ENCODE data around the gene SHROOM3.

Gene SHROOM3

DNA sequence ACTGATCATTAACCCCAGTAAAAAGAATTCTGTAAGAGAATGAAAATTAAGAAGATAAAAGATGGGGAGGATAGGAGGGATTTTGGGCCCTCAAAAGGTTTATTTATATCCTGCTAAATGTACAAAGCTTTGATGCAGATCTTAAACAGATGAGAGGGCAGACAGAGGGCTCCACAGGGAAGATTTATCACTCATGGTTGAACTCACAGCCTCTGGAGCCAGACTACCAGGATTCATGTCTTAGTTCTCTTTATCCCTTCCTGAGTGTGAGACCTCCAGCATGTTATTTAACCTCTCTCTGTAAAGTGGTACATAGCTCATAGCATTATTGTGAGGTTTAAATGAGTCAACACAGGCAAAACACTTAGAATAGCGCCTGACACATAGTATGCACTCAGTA is 388.5 kb downstream of the SHROOM3 start:
- no peak overlapping the region for H2AFZ ChIP-seq (ENCODE audit: low read depth, low read length, severe bottlenecking)
- H3K36me3 ChIP-seq (ENCODE audit: low read length) = no peaks in the 10 kb centered on the region
- no peak overlapping the region for H3K9ac ChIP-seq (ENCODE audit: low read length)
- H3K4me3 ChIP-seq (ENCODE audit: insufficient read depth, low read length, poor library complexity, severe bottlenecking) = no peak overlapping the region
- no peaks in the 10 kb centered on the region for H3F3A ChIP-seq (ENCODE audit: insufficient read depth)
- no peaks in the 10 kb centered on the region for H3K9me3 ChIP-seq (ENCODE audit: insufficient read depth, low read length)
- no peak overlapping the region for H3K4me2 ChIP-seq (ENCODE audit: low read depth, low read length, poor library complexity, severe bottlenecking)
- no peaks in the 10 kb centered on the region for H3K9me2 ChIP-seq (replicated peaks; ENCODE audit: insufficient read depth, low read length)
- H3K27ac ChIP-seq (ENCODE audit: low read depth, low read length) = no peak overlapping the region
- no peaks in the 10 kb centered on the region for H3K27me3 ChIP-seq (ENCODE audit: low read length)
- TF ChIP-seq, protein P1, sequence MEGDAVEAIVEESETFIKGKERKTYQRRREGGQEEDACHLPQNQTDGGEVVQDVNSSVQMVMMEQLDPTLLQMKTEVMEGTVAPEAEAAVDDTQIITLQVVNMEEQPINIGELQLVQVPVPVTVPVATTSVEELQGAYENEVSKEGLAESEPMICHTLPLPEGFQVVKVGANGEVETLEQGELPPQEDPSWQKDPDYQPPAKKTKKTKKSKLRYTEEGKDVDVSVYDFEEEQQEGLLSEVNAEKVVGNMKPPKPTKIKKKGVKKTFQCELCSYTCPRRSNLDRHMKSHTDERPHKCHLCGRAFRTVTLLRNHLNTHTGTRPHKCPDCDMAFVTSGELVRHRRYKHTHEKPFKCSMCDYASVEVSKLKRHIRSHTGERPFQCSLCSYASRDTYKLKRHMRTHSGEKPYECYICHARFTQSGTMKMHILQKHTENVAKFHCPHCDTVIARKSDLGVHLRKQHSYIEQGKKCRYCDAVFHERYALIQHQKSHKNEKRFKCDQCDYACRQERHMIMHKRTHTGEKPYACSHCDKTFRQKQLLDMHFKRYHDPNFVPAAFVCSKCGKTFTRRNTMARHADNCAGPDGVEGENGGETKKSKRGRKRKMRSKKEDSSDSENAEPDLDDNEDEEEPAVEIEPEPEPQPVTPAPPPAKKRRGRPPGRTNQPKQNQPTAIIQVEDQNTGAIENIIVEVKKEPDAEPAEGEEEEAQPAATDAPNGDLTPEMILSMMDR (IDR thresholded peaks at IDR 0.05; ENCODE audit: insufficient read depth, low read length, poor library complexity, severe bottlenecking) = no peak
- TF ChIP-seq EZH2phosphoT487 (conservative IDR thresholded peaks at IDR 0.05; ENCODE audit: low read length) = no peak
- H3K79me2 ChIP-seq (ENCODE audit: insufficient read depth, low read length) = no peaks in the 10 kb centered on the region
- no peaks in the 10 kb centered on the region for H4K20me1 ChIP-seq (ENCODE audit: low read depth, low read length)

DNA sequence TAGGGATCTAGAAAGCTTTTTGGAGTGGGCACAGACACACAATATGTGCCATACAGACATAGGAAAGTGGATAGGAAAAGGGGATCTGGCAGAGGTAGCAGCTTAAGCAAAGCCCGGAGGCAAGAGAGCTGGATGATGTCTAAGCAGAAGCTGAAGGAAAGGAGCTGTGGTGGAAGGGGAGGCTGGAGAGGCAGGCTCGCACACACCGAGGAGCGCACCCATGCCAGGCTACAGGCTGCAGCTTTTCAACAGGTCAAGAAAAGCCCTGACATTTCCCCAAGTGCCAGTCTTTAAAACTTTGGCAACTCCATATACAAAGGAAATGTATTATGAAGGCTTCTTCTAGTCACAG is 395.6 kb downstream of the SHROOM3 start:
- no peak for TF ChIP-seq EZH2phosphoT487 (conservative IDR thresholded peaks at IDR 0.05; ENCODE audit: low read length)
- TF ChIP-seq, protein P1 (IDR thresholded peaks at IDR 0.05; ENCODE audit: insufficient read depth, low read length, poor library complexity, severe bottlenecking) = no peak
- H3K9ac ChIP-seq (ENCODE audit: low read length) = no peak overlapping the region
- no peaks in the 10 kb centered on the region for H4K20me1 ChIP-seq (ENCODE audit: low read depth, low read length)
- H3K79me2 ChIP-seq (ENCODE audit: insufficient read depth, low read length) = no peaks in the 10 kb centered on the region
- no peaks in the 10 kb centered on the region for H3F3A ChIP-seq (ENCODE audit: insufficient read depth)
- H3K9me2 ChIP-seq (replicated peaks; ENCODE audit: insufficient read depth, low read length) = no peaks in the 10 kb centered on the region
- no peak overlapping the region for H3K4me3 ChIP-seq (ENCODE audit: insufficient read depth, low read length, poor library complexity, severe bottlenecking)
- H2AFZ ChIP-seq (ENCODE audit: low read depth, low read length, severe bottlenecking) = no peak overlapping the region
- no peaks in the 10 kb centered on the region for H3K27me3 ChIP-seq (ENCODE audit: low read length)
- H3K36me3 ChIP-seq (ENCODE audit: low read length) = no peaks in the 10 kb centered on the region
- no peak overlapping the region for H3K4me2 ChIP-seq (ENCODE audit: low read depth, low read length, poor library complexity, severe bottlenecking)
- no peak overlapping the region for H3K27ac ChIP-seq (ENCODE audit: low read depth, low read length)
- H3K9me3 ChIP-seq (ENCODE audit: insufficient read depth, low read length) = no peaks in the 10 kb centered on the region

DNA sequence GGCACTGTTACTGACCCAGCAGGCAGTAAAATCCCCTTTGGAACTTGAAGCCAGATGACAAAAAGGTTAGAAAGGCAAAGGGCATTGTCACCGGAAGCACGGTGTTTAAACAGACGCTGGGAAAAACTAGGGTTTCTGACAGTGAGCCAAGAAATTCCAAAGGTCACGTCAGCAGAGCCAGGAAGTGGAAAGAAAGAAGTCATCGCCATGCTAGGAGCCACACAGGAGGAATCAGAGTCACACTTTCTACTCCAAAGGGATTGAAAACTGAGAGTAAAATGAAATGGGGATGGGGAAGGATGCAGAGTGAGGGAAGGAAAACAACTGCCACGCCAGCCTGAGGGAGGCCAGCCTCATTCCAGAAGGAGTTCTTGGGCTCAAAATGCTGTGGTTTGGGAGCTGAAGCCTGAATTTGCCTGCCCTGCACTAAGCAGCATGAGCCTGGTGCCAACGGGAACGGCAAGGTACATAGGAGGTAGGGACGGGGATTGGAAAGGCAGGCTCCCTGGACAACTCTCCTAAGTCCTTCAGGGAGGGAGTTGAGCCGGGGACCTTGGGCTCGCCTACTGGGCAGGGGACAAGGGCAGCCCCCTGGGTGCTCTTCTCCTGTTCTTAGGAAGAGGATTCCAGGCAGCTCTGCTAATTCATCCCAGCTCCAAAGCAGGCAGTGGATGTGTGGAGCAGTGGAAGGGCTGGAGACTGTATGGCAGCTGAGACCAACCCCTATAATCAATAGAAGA is 396.1 kb downstream of the SHROOM3 start:
- no peaks in the 10 kb centered on the region for H3F3A ChIP-seq (ENCODE audit: insufficient read depth)
- H3K9ac ChIP-seq (ENCODE audit: low read length) = no peak overlapping the region
- no peak overlapping the region for H3K4me2 ChIP-seq (ENCODE audit: low read depth, low read length, poor library complexity, severe bottlenecking)
- no peaks in the 10 kb centered on the region for H3K27me3 ChIP-seq (ENCODE audit: low read length)
- no peaks in the 10 kb centered on the region for H3K9me3 ChIP-seq (ENCODE audit: insufficient read depth, low read length)
- H3K36me3 ChIP-seq (ENCODE audit: low read length) = no peaks in the 10 kb centered on the region
- H3K4me3 ChIP-seq (ENCODE audit: insufficient read depth, low read length, poor library complexity, severe bottlenecking) = no peak overlapping the region
- H3K9me2 ChIP-seq (replicated peaks; ENCODE audit: insufficient read depth, low read length) = no peaks in the 10 kb centered on the region
- no peaks in the 10 kb centered on the region for H3K79me2 ChIP-seq (ENCODE audit: insufficient read depth, low read length)
- H2AFZ ChIP-seq (ENCODE audit: low read depth, low read length, severe bottlenecking) = no peak overlapping the region
- TF ChIP-seq EZH2phosphoT487 (conservative IDR thresholded peaks at IDR 0.05; ENCODE audit: low read length) = no peak
- TF ChIP-seq, protein P1 (IDR thresholded peaks at IDR 0.05; ENCODE audit: insufficient read depth, low read length, poor library complexity, severe bottlenecking) = no peak
- no peaks in the 10 kb centered on the region for H4K20me1 ChIP-seq (ENCODE audit: low read depth, low read length)
- H3K27ac ChIP-seq (ENCODE audit: low read depth, low read length) = no peak overlapping the region
